Measurements from ENCODE around the gene OSGIN1. TPM values are rescaled to one million over a fixed set of nuclear protein-coding genes. Genes with fewer than 3 reads are reported as not detected.
"Not testable (repeated sequence)": the region's sequence is repeated elsewhere in the genome, so short reads cannot be mapped to it uniquely, and the experiment has no call there.

The OSGIN1 gene
- total RNA-seq, 2 experiments from 2014 or later: 0.24 to 0.26 TPM

- DNase-seq (no peak), ATAC-seq (no peak)
- ChIA-PET POLR2A (no interaction called here), CTCF (interaction anchor here (0.8 kb wide), 1 partner anchor 20 kb away, joined by 3 read pairs; no protein-coding TSS in a partner anchor)
- Mint-ChIP-seq H3K27me3 (ENCODE audit: low read depth) (no peaks in the 10 kb centered on the region), H3K9me3 (ENCODE audit: insufficient read depth) (no peaks in the 10 kb centered on the region), H3K4me1 (ENCODE audit: low read depth) (no peaks in the 10 kb centered on the region), H3K27ac (no peak overlapping the region), H3K4me3 (no peak overlapping the region), H3K36me3 (ENCODE audit: low read depth) (no peaks in the 10 kb centered on the region)
Observed at GRCh38 chr16:83946781-83947566, 6.1 kb upstream of the OSGIN1 start.

GRCh38 chr16:83947642-83948234 lies 5.3 kb upstream of the OSGIN1 start:
- no peak for ATAC-seq
- H3K4me1 Mint-ChIP-seq (ENCODE audit: low read depth): no peaks in the 10 kb centered on the region
- CTCF ChIA-PET: interaction anchor here (0.8 kb wide), 1 partner anchor 21 kb away, joined by 3 read pairs; no protein-coding TSS in a partner anchor
- H3K9me3 Mint-ChIP-seq (ENCODE audit: insufficient read depth): no peaks in the 10 kb centered on the region
- DNase-seq: no peak
- POLR2A ChIA-PET: no interaction called here
- no peak overlapping the region for H3K27ac Mint-ChIP-seq
- no peak overlapping the region for H3K4me3 Mint-ChIP-seq
- H3K27me3 Mint-ChIP-seq (ENCODE audit: low read depth): no peaks in the 10 kb centered on the region
- H3K36me3 Mint-ChIP-seq (ENCODE audit: low read depth): no peaks in the 10 kb centered on the region

DNA sequence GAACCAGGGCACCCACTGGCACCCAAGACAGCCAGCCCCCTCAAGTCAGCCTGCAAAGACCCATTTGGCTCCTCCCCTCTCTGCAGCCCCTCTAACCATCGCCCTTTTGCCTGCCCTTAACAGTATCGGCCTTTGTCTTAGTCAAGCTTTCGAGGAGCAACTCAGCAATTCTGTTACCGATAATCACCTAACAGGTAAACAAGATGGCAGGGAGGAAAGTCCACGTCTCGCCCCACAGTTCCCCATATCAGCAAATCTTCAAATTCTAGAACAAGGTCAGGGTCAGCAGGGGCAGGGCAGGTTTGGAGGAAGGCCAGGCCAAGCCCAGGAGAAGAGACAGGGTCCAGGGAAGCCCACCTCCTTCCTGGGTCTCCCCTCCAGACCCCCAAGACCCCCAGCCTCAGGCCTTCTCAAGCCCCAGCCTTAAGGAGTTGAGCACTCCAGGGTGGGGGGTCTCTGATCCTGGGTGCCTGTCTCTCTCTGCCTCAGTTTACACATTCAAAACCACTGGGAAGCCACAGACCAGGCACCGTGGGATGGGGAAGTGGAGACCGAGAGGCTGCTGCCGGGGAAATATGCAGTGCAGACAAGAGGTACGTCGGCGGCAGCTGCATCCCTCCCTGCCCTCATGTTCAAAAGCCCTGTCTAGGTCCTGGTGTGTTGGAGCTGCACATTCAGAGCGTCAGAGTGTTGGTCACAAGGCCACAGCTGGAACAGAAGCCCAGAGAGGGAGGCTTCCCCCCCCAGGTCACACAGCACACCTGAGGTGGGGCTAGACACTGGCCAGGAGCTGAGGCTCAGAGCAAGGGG lies 3.9 kb upstream of the OSGIN1 start:
- Mint-ChIP-seq H3K4me3 (no peak overlapping the region), H3K4me1 (ENCODE audit: low read depth) (peaks cover 5% of the 10 kb centered on the region), H3K36me3 (ENCODE audit: low read depth) (no peaks in the 10 kb centered on the region), H3K9me3 (ENCODE audit: insufficient read depth) (no peaks in the 10 kb centered on the region), H3K27me3 (ENCODE audit: low read depth) (peaks cover 3% of the 10 kb centered on the region), H3K27ac (no peak overlapping the region)
- no peak for DNase-seq
- ChIA-PET POLR2A (no interaction called here), CTCF (no interaction called here)
- no peak for ATAC-seq

DNA sequence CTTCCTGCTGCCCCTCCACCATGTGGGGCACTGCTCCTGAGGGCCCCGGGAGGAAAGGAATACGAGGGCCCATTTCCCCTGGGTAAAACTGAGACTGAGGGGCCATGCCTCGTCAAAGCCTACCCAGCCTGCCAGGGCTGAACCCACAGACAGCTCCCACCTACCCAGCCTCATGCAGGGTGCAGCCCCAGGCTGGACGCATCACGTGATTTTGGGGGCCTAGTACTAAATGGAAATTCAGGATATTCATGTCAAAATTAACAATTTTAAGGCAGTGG lies 3.4 kb upstream of the OSGIN1 start:
- ATAC-seq (no peak), DNase-seq (no peak)
- ChIA-PET POLR2A (no interaction called here), CTCF (no interaction called here)
- no peak overlapping the region for H3K4me3 Mint-ChIP-seq
- H3K27me3 Mint-ChIP-seq (ENCODE audit: low read depth): peaks cover 5% of the 10 kb centered on the region
- H3K36me3 Mint-ChIP-seq (ENCODE audit: low read depth): no peaks in the 10 kb centered on the region
- H3K4me1 Mint-ChIP-seq (ENCODE audit: low read depth): peaks cover 9% of the 10 kb centered on the region
- H3K27ac Mint-ChIP-seq: no peak overlapping the region
- H3K9me3 Mint-ChIP-seq (ENCODE audit: insufficient read depth): no peaks in the 10 kb centered on the region

GRCh38 chr16:83950862-83951399 lies 2.1 kb upstream of the OSGIN1 start:
- H3K4me3 Mint-ChIP-seq, DNase-seq: not testable (repeated sequence)

DNA sequence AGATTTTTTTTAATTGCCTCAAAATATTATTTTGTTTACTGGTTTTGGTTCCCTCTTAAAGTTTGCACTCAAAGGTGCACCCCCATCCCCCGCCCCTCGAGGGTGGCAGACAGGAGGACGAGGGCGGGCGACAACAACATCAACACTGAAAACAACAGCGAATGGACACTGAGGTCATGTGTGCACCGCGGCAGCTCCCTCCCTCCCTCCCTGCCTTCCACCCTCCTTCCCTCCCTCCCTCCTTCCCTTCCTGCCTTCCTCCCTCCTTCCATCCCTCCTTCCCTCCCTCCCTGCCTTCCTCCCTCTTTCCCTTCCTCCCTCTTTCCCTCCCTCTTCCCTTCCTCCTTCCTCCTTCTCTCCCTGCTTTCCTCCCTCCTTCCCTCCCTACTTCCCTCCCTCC lies 1.5 kb upstream of the OSGIN1 start:
- H3K27ac Mint-ChIP-seq: no peak overlapping the region
- ATAC-seq (no peak), DNase-seq (no peak)
- POLR2A ChIA-PET: no interaction called here
- no peaks in the 10 kb centered on the region for H3K36me3 Mint-ChIP-seq (ENCODE audit: low read depth)
- H3K4me3 Mint-ChIP-seq: no peak overlapping the region
- H3K4me1 Mint-ChIP-seq (ENCODE audit: low read depth): peaks cover 9% of the 10 kb centered on the region
- no peaks in the 10 kb centered on the region for H3K9me3 Mint-ChIP-seq (ENCODE audit: insufficient read depth)
- peaks cover 5% of the 10 kb centered on the region for H3K27me3 Mint-ChIP-seq (ENCODE audit: low read depth)
- CTCF ChIA-PET: no interaction called here

More at GRCh38 chr16:83950862-83951399, 2.1 kb upstream of the OSGIN1 start:
- POLR2A ChIA-PET; H3K4me1 Mint-ChIP-seq (ENCODE audit: low read depth); CTCF ChIA-PET; H3K27ac Mint-ChIP-seq; H3K36me3 Mint-ChIP-seq (ENCODE audit: low read depth); H3K9me3 Mint-ChIP-seq (ENCODE audit: insufficient read depth); H3K27me3 Mint-ChIP-seq (ENCODE audit: low read depth); ATAC-seq: not testable (repeated sequence)

DNA sequence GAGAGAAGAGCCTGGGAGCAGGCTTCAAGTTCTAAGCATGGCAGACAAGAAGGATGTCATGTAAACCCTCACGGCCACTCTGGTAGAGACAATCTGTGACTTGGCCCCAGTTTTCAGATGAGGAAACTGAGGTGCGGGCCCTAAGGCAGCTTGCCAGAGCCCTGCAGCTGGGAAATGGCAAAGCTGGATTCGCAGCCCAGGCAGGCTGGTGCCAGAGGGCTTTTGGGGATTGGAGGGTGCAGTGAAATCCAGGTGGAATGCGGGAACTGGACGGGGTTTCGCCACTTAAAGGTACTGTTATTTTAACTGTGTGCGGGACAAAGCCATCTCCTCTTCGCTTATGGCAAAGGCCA lies 477 bp upstream of the OSGIN1 start:
- no peak overlapping the region for H3K4me3 Mint-ChIP-seq
- peaks cover 11% of the 10 kb centered on the region for H3K4me1 Mint-ChIP-seq (ENCODE audit: low read depth)
- no peaks in the 10 kb centered on the region for H3K9me3 Mint-ChIP-seq (ENCODE audit: insufficient read depth)
- H3K27ac Mint-ChIP-seq: no peak overlapping the region
- CTCF ChIA-PET: interaction anchor here (2.2 kb wide), 1 partner anchor 114 kb away, joined by 13 read pairs; no protein-coding TSS in a partner anchor
- POLR2A ChIA-PET: no interaction called here
- DNase-seq (no peak), ATAC-seq (no peak)
- H3K36me3 Mint-ChIP-seq (ENCODE audit: low read depth): no peaks in the 10 kb centered on the region
- peaks cover 5% of the 10 kb centered on the region for H3K27me3 Mint-ChIP-seq (ENCODE audit: low read depth)

GRCh38 chr16:83953796-83954576 lies 946 bp downstream of the OSGIN1 start:
- Mint-ChIP-seq H3K27ac (no peak overlapping the region), H3K4me3 (peak overlapping the region; percentile 31), H3K36me3 (ENCODE audit: low read depth) (no peaks in the 10 kb centered on the region), H3K4me1 (ENCODE audit: low read depth) (peaks cover 11% of the 10 kb centered on the region), H3K9me3 (ENCODE audit: insufficient read depth) (no peaks in the 10 kb centered on the region), H3K27me3 (ENCODE audit: low read depth) (peaks cover 5% of the 10 kb centered on the region)
- DNase-seq: peak; percentile 52
- CTCF ChIA-PET: interaction anchor here (0.7 to 2.2 kb wide), 17 partner anchors 8 to 233 kb away, joined by 3 to 13 read pairs (median 4); partner anchors contain the start of genes MBTPS1 and TAF1C
- ATAC-seq: peak; percentile 62
- POLR2A ChIA-PET: interaction anchor here (1.4 kb wide), 1 partner anchor 163 kb away, joined by 3 read pairs; the partner anchor contains the start of gene MBTPS1

DNA sequence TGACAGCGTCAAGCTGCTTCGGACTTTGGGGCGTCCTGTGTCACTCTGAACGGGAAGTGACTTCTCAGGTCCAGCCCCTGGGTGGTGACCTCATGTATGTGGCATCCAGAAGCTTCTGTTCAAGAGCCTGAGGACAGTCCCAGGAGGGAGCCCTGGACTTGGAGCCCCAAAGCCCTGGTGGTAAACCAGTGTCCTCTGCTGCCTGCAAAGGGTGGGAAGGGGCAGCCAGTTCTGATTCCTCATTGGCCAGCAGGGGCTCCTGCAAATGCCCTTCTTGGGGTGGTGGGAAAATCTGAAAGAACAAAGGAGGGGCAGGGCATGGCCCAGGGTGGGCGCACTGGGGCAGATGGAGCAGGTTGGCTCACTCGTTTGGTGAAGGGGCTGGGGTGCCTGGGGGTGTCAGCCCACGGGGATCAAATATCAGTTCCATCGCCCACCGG lies 1.6 kb downstream of the OSGIN1 start:
- Mint-ChIP-seq H3K9me3 (ENCODE audit: insufficient read depth) (no peaks in the 10 kb centered on the region), H3K4me3 (no peak overlapping the region), H3K27me3 (ENCODE audit: low read depth) (peaks cover 5% of the 10 kb centered on the region), H3K36me3 (ENCODE audit: low read depth) (no peaks in the 10 kb centered on the region), H3K4me1 (ENCODE audit: low read depth) (peaks cover 11% of the 10 kb centered on the region), H3K27ac (no peak overlapping the region)
- ChIA-PET POLR2A (interaction anchor here (1.4 kb wide), 1 partner anchor 162 kb away, joined by 3 read pairs; the partner anchor contains the start of gene MBTPS1), CTCF (interaction anchor here (0.7 to 2.2 kb wide), 13 partner anchors 8 to 232 kb away, joined by 3 to 13 read pairs (median 4); partner anchors contain the start of genes MBTPS1 and TAF1C)
- DNase-seq (no peak), ATAC-seq (no peak)

GRCh38 chr16:83955218-83956130 lies 2.4 kb downstream of the OSGIN1 start:
- no peak overlapping the region for H3K27ac Mint-ChIP-seq
- peaks cover 5% of the 10 kb centered on the region for H3K27me3 Mint-ChIP-seq (ENCODE audit: low read depth)
- H3K4me1 Mint-ChIP-seq (ENCODE audit: low read depth): peaks cover 11% of the 10 kb centered on the region
- H3K36me3 Mint-ChIP-seq (ENCODE audit: low read depth): no peaks in the 10 kb centered on the region
- no peak overlapping the region for H3K4me3 Mint-ChIP-seq
- no peak for DNase-seq
- ChIA-PET CTCF (interaction anchor here (0.8 to 4.4 kb wide), 4 partner anchors 103 to 231 kb away, joined by 3 to 32 read pairs (median 10); partner anchors contain the start of gene TAF1C), POLR2A (no interaction called here)
- ATAC-seq: no peak
- H3K9me3 Mint-ChIP-seq (ENCODE audit: insufficient read depth): no peaks in the 10 kb centered on the region

Measured in activated CD8-positive, alpha-beta T cell treated with anti-CD3 and anti-CD28 coated beads, Interleukin-2, amount 10 ng/mL, durations not matched to agents 7 days and 5 days (primary cell).